ENCODE measurements around the gene MYBPC3.

- TF ChIP-seq POLR2AphosphoS5 (IDR thresholded peaks at IDR 0.05; ENCODE audit: low read depth, low read length) (no peak), POLR2A (IDR thresholded peaks at IDR 0.05; ENCODE audit: low read depth, low read length) (no peak)
These were observed 20.2 kb downstream of the MYBPC3 start for GRCh38 chr11:47332303-47332711.
